Measurements from ENCODE around the gene SLC16A3. TPM values are rescaled to one million over a fixed set of nuclear protein-coding genes. Genes with fewer than 3 reads are reported as not detected.

The SLC16A3 gene
- total and polyA plus RNA-seq, 2 donors (not counting 3 experiments of a cell fraction or from before 2014, with no cell fraction given), result 95.9 to 171 TPM

DNA sequence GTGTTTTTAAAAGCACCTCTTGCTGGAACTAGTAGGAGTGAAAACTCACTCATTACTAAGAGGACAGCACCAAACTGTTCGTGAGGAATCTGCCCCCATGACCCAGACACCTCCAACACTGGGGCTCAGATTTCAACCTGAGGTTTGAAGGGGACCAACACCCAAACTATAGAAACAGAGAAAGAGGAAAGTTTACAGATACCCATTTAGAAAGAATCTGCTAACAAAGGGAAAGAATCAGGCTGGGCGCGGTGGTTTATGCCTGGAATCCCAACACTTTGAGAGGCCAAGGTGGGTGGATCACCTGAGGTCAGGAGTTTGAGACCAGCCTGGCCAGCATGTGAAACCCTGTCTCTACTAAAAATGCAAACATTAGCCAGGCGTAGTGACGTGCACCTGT, 48.1 kb downstream of the SLC16A3 start:
- Histone ChIP-seq H4K20me1 (replicated peaks; ENCODE audit: control insufficient read depth, extremely low read depth, insufficient read depth, low read length) (no peaks in the 10 kb centered on the region), H3K27ac (ENCODE audit: insufficient read depth, low read depth, low read length) (no peak overlapping the region), H2AFZ (ENCODE audit: low read depth, low read length) (no peak overlapping the region), H3K36me3 (ENCODE audit: control insufficient read depth in 2 of 2, extremely low read depth in 1 of 2, insufficient read depth in 2 of 2, low read length in 2 of 2) (no peaks in the 10 kb centered on the region), H3K4me1 (ENCODE audit: control insufficient read depth, extremely low read depth, insufficient read depth, low read length) (peaks cover 9% of the 10 kb centered on the region), H3K4me2 (ENCODE audit: insufficient read depth, low read length) (no peak overlapping the region), H3K9me3 (replicated peaks; ENCODE audit: control insufficient read depth, insufficient read depth, low read length) (no peaks in the 10 kb centered on the region), H3K9ac (replicated peaks; ENCODE audit: extremely low read depth, insufficient read depth, low read length) (no peak overlapping the region), H3K9me1 (replicated peaks; ENCODE audit: control insufficient read depth, extremely low read depth, insufficient read depth, low read length) (no peaks in the 10 kb centered on the region), H3K27me3 (ENCODE audit: control insufficient read depth in 2 of 2, insufficient read depth in 2 of 2, low read length in 2 of 2) (no peaks in the 10 kb centered on the region), H3K4me3 (replicated peaks in 1 of 3; ENCODE audit: insufficient read depth in 1 of 3, low read depth in 1 of 3, low read length in 3 of 3) (no peak overlapping the region), H3K79me2 (ENCODE audit: control insufficient read depth, insufficient read depth, low read length) (peaks cover 13% of the 10 kb centered on the region)
- DNase-seq (ENCODE audit: low read depth, low spot score) (no peak), FAIRE-seq (no peak)
- no TSS peak for BruUV-seq (replicated peaks)
- no peak for TF ChIP-seq GATA2 (IDR thresholded peaks at IDR 0.05; ENCODE audit: insufficient read depth, insufficient read length, low read depth, low read length)
- no peak for TF ChIP-seq POLR2A (IDR thresholded peaks at IDR 0.05; ENCODE audit: low read depth, low read length)
- TF ChIP-seq, protein P1, sequence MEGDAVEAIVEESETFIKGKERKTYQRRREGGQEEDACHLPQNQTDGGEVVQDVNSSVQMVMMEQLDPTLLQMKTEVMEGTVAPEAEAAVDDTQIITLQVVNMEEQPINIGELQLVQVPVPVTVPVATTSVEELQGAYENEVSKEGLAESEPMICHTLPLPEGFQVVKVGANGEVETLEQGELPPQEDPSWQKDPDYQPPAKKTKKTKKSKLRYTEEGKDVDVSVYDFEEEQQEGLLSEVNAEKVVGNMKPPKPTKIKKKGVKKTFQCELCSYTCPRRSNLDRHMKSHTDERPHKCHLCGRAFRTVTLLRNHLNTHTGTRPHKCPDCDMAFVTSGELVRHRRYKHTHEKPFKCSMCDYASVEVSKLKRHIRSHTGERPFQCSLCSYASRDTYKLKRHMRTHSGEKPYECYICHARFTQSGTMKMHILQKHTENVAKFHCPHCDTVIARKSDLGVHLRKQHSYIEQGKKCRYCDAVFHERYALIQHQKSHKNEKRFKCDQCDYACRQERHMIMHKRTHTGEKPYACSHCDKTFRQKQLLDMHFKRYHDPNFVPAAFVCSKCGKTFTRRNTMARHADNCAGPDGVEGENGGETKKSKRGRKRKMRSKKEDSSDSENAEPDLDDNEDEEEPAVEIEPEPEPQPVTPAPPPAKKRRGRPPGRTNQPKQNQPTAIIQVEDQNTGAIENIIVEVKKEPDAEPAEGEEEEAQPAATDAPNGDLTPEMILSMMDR (IDR thresholded peaks at IDR 0.05; ENCODE audit: extremely low read depth in 1 of 2, insufficient read depth in 1 of 2, low read depth in 1 of 2, low read length in 2 of 2), result no peak
- TF ChIP-seq EZH2 (IDR thresholded peaks at IDR 0.05; ENCODE audit: borderline replicate concordance, low read depth, low read length, severe bottlenecking), result no peak
- TF ChIP-seq, protein P2, sequence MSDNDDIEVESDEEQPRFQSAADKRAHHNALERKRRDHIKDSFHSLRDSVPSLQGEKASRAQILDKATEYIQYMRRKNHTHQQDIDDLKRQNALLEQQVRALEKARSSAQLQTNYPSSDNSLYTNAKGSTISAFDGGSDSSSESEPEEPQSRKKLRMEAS (IDR thresholded peaks at IDR 0.05; ENCODE audit: insufficient read depth, insufficient read length), result no peak
- TF ChIP-seq FOS (IDR thresholded peaks at IDR 0.05; ENCODE audit: borderline replicate concordance, insufficient read depth, low read length), result no peak
- TF ChIP-seq JUN (IDR thresholded peaks at IDR 0.05; ENCODE audit: borderline replicate concordance, insufficient read depth, insufficient read length, low read depth), result no peak
- TF ChIP-seq MYC (IDR thresholded peaks at IDR 0.05; ENCODE audit: low read depth, low read length), result no peak
- dilution Hi-C loops (cut with MboI; ENCODE audit: extremely low pct_ligation_motif_present, low sequenced_read_pairs), result no loop called here
- intact Hi-C loops (cut with micrococcal nuclease), result no loop called here
- POLR2A ChIA-PET, result interaction anchor here (0.7 kb wide), 1 partner anchor 831 kb away, joined by 3 read pairs; no protein-coding TSS in a partner anchor
- CTCF ChIA-PET, result no interaction called here
